GM10266 (cell line): ENCODE measurements around the gene VASN.

Experiments
- DNase-seq: peaks from one replicate; pipeline ENCODE4 v3.0.0; 2012; ENCODE audit errors: extremely low spot score
- TF ChIP-seq, protein P1 (sequence below): IDR thresholded peaks from 2 replicates; pipeline ENCODE4 v1.5.1; 2012; ENCODE audit warnings: mild to moderate bottlenecking, low read depth; ENCODE audit not compliant: control insufficient read depth, insufficient read depth; ENCODE audit errors: missing control alignments

Gene VASN

DNA sequence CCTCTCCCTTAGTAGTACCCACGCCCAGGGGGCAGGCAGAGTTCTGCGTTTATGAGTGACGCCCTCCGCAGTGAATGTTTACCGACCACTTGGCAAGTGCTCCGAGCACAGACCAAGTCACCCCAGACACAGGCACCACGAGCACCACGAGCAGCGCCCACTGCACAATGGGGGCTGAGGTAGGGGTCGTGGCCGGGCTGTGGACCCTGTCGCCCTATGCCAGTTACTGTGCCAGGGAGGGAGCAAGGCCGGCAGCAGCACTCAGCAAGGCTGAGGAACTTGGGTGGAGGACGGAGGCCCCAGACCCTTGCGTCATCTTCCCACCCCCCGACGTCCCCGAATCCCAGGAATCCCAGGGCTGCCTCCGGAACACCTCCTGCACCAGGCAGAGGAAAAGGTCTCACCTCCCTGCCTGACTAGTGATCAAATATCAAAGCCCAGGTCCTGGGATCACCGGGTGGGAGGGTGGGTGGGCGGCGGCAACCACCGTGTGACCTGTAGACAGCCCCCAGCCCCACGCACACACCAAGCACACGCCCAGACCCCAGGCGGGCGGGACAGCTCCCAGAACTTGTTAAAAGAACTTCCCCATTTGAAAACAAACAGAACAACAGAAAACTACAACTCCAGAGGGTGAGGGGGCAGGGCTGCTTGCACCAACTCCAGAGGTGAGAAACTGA, 5.4 kb downstream of the VASN start:
- TF ChIP-seq, protein P1, sequence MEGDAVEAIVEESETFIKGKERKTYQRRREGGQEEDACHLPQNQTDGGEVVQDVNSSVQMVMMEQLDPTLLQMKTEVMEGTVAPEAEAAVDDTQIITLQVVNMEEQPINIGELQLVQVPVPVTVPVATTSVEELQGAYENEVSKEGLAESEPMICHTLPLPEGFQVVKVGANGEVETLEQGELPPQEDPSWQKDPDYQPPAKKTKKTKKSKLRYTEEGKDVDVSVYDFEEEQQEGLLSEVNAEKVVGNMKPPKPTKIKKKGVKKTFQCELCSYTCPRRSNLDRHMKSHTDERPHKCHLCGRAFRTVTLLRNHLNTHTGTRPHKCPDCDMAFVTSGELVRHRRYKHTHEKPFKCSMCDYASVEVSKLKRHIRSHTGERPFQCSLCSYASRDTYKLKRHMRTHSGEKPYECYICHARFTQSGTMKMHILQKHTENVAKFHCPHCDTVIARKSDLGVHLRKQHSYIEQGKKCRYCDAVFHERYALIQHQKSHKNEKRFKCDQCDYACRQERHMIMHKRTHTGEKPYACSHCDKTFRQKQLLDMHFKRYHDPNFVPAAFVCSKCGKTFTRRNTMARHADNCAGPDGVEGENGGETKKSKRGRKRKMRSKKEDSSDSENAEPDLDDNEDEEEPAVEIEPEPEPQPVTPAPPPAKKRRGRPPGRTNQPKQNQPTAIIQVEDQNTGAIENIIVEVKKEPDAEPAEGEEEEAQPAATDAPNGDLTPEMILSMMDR, result no peak
- DNase-seq, result no peak

- DNase-seq, result no peak
- TF ChIP-seq, protein P1, result no peak
Observed at GRCh38 chr16:4377573-4378154, 6.0 kb downstream of the VASN start.

- TF ChIP-seq, protein P1, result no peak
- DNase-seq, result no peak
Observed at GRCh38 chr16:4378161-4378666, 6.6 kb downstream of the VASN start.

DNA sequence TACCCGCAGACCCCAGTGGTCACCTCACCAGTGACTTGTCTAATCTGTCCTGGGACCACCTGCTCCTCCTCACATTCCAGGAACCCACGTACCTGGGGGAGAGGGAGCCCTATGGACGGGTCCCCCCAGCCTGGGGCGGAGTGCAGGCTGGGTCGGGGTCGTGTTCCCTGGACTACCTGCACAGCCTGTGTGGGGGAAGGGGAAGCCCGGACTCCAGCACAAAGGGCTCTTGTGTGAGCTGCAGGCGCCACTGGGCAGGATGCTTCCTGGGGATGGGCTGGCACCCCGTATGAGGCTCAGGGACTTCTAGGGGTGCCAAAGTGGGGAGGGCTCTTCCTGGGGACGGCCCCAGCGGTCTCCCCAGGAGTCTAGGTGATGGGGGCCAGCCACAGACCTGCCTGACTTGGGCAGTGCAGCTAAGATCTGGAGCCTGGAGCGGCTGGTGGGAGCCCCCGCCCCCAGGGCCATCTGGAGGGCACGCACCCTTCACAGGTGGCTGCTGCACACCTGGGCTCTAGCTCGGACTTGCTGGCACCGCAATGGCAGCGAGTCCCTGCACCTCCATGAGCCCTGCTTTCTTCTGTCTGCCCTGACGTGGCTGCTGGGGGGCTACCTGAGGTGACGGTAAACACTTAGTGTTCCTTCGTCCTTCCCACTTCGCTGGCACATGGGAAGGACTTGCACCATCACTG, 7.5 kb downstream of the VASN start:
- DNase-seq, result no peak
- TF ChIP-seq, protein P1, result no peak

- no peak for DNase-seq
- TF ChIP-seq, protein P1, result no peak
Observed at GRCh38 chr16:4380119-4381063, 8.7 kb downstream of the VASN start.

DNA sequence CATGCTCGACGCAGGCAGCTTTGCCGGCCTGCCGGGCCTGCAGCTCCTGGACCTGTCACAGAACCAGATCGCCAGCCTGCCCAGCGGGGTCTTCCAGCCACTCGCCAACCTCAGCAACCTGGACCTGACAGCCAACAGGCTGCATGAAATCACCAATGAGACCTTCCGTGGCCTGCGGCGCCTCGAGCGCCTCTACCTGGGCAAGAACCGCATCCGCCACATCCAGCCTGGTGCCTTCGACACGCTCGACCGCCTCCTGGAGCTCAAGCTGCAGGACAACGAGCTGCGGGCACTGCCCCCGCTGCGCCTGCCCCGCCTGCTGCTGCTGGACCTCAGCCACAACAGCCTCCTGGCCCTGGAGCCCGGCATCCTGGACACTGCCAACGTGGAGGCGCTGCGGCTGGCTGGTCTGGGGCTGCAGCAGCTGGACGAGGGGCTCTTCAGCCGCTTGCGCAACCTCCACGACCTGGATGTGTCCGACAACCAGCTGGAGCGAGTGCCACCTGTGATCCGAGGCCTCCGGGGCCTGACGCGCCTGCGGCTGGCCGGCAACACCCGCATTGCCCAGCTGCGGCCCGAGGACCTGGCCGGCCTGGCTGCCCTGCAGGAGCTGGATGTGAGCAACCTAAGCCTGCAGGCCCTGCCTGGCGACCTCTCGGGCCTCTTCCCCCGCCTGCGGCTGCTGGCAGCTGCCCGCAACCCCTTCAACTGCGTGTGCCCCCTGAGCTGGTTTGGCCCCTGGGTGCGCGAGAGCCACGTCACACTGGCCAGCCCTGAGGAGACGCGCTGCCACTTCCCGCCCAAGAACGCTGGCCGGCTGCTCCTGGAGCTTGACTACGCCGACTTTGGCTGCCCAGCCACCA, 9.7 kb downstream of the VASN start:
- TF ChIP-seq, protein P1, result no peak
- DNase-seq, result no peak
